GF-D8 (cell line): ENCODE results near the gene ZBTB25.
"Not testable (repeated sequence)": the region's sequence is repeated elsewhere in the genome, so short reads cannot be mapped to it uniquely, and the experiment has no call there.

ENCODE experiments used
- DNase-seq: peaks from one replicate; lab custom pipeline; 2025; lab: John Stamatoyannopoulos, UW

The ZBTB25 gene

GRCh38 chr14:64503434-64504309, at the start of gene ZBTB25:
ZBTB25 (minus strand) TSS chr14:64503838; CDS start chr14:64490533, 13,305 bp downstream.
- DNase-seq, result peak; percentile 33

GRCh38 chr14:64550621-64551333, 47.1 kb upstream of the ZBTB25 start:
- no peak for DNase-seq

DNA sequence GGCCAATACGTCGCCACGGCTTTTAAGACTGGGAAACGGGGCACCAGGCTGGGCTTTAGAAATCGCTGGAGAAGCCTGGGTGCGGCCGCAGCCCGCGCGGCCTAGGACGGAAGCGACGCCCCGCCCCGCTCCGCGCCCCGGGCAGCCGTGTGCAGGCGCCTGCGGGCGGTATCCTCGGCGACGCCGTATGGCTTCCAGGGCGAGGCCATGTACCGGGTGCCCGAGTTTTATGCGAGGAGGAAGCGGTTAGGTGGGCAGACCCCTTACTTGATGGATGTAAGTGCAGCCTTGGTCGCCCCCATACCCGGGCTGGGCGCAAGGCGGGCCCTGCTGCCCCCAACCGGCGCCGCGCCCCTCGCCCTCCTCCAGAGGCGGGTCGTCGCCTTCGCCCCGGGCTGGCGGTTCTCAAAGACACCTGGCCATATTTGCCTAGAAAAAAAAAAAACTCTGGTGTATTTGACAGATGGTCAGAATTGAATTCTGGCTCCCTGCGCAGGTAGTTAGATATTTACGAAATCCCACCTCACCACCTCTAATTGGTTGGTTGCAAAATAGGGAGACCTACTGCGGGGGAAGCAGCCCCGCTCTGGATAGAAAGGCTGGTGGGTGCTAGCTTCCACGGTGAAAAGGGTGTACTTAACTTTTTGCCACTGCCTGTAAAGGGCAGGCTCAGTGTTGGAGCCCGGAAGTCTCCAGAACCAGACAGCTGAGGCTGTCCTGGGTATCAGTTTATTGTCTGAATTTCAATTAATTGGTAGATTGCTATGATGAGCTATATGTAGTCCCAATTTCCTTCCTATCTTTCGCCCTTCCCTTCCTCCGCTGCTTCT, 46.4 kb upstream of the ZBTB25 start, which contains the start of gene PPP1R36:
Gene PPP1R36, plus strand, starts transcription at position 171 of the 830 bp plus-strand sequence. Its CDS starts 37 bp downstream, at position 208.
- no peak for DNase-seq

DNA sequence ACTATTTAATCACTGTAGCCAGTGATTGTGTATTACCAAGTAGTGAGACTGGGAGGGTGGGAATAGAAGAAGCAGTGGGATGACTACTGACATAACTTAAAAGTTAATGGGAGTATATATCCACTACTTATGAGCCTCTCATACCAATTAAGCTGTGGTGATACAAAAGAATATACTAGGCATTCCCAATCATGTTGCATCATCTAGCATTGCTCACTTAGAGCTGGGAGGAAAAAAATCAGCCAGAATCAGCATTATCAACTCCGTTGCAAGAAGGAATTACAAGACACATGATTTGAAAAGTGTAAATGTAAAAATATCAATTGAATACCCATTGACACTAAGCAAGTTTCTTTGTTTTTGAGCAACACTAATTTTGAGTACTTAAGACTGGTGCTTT, 45.4 kb upstream of the ZBTB25 start:
- no peak for DNase-seq

GRCh38 chr14:64544607-64545312, 41.1 kb upstream of the ZBTB25 start:
- no peak for DNase-seq

DNA sequence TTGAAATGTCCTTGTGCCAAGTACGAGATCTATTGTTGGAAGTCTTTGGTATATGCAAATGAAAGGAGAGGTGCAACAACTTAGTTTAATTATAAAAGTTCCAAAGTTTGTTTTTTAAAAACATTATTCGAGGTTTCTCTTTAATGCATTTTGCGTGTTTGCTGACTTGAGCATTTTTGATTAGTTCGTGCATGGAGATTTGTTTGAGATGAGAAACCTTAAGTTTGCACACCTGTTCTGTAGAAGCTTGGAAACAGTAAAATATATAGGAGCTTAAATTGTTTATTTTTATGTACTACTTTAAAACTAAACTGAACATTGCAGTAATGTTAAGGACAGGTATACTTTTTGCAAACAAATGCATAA, 39.2 kb upstream of the ZBTB25 start:
- no peak for DNase-seq

DNA sequence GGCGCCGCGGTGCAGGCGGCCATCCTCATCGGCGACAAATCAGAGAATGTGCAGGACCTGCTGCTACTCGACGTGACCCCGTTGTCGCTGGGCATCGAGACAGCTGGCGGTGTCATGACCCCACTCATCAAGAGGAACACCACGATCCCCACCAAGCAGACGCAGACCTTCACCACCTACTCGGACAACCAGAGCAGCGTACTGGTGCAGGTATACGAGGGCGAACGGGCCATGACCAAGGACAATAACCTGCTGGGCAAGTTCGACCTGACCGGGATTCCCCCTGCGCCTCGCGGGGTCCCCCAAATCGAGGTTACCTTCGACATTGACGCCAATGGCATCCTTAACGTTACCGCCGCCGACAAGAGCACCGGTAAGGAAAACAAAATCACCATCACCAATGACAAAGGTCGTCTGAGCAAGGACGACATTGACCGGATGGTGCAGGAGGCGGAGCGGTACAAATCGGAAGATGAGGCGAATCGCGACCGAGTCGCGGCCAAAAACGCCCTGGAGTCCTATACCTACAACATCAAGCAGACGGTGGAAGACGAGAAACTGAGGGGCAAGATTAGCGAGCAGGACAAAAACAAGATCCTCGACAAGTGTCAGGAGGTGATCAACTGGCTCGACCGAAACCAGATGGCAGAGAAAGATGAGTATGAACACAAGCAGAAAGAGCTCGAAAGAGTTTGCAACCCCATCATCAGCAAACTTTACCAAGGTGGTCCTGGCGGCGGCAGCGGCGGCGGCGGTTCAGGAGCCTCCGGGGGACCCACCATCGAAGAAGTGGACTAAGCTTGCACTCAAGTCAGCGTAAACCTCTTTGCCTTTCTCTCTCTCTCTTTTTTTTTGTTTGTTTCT, 38.6 kb upstream of the ZBTB25 start:
- DNase-seq, result no peak

DNA sequence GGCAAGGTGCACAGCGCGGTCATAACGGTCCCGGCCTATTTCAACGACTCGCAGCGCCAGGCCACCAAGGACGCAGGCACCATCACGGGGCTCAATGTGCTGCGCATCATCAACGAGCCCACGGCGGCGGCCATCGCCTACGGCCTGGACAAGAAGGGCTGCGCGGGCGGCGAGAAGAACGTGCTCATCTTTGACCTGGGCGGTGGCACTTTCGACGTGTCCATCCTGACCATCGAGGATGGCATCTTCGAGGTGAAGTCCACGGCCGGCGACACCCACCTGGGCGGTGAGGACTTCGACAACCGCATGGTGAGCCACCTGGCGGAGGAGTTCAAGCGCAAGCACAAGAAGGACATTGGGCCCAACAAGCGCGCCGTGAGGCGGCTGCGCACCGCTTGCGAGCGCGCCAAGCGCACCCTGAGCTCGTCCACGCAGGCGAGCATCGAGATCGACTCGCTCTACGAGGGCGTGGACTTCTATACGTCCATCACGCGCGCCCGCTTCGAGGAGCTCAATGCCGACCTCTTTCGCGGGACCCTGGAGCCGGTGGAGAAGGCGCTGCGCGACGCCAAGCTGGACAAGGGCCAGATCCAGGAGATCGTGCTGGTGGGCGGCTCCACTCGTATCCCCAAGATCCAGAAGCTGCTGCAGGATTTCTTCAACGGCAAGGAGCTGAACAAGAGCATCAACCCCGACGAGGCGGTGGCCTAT, 37.8 kb upstream of the ZBTB25 start:
- no peak for DNase-seq

GRCh38 chr14:64540208-64541202, 36.9 kb upstream of the ZBTB25 start, which contains the start of gene HSPA2:
HSPA2 (plus strand) TSS chr14:64540741; CDS start chr14:64540850, 109 bp downstream.
- DNase-seq, result peak; percentile 8

DNA sequence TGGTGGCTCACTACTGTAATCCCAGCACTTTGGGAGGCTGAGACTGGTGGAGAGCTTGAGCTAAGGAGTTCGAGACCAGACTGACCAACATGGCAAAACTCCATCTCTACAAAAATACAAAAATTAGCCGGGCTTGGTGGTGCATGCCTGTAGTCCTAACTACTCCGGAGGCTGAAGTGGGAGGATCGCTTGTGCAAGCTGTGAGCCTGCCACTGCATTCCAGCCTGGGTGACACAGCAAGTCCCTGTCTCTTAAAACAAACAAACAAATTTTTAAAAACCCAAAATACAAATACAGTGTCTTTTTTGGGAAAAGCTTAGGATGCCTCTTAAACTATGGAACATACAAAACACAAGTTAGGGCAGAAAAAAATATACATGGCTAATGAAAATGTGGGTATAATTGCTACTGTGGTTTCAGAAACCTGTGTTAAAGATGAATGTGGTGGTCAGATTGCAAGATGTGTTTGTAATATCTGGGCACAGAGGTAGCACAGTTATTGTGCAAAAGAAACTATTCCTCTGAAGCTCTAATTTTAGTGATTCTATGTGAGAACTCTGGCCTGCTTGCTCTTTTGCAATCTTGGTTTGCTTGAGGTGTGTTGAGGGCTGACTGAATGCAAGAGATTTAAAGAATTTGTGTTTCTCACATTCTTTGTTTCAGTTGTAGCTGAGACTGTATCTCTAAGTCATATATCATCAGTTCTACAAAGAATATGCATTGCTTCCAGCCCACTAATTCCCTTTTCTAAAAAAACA, 33.0 kb upstream of the ZBTB25 start:
- no peak for DNase-seq

- DNase-seq, result no peak
Observed at GRCh38 chr14:64531567-64531966, 27.9 kb upstream of the ZBTB25 start.

- DNase-seq, result no peak
Observed at GRCh38 chr14:64525354-64525753, 21.7 kb upstream of the ZBTB25 start.

- DNase-seq, result no peak
Observed at GRCh38 chr14:64522591-64523355, 19.1 kb upstream of the ZBTB25 start.

GRCh38 chr14:64520699-64521098, 17.1 kb upstream of the ZBTB25 start:
- DNase-seq, result no peak

DNA sequence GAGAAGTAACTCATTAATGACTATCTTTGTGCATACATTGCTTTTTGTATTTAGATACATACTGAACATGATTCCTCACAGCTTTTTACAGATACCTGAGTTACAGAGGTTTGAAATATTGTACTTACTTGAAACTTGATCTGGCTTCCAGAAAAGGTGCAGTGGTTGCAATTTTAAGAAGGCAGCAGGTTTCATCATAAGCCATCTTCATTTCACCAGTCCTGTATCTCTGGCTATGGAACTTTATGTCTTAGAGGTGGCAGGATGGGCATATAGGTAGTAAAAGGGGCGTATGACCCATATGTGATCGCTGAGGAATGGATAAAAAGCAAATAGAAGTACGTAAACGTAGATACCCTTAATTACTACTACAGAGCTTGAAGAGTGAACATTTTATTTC, 14.6 kb upstream of the ZBTB25 start:
- no peak for DNase-seq

DNA sequence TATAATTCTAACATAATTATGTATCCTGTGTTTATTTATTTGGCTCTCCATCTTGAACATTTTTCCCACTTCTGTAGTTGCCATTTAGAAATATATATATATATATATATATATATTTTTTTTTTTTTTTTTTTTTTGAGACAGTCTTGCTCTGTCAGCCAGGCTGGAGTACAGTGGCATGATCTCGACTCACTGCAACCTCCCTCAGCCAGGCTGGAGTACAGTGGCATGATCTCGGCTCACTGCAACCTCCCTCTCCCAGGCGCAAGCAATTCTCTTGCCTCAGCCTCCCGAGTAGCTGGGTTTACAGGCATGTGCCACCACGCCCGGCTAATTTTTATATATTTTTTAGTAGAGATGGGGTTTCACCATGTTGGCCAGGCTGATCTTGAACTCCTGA, 14.0 kb upstream of the ZBTB25 start:
- DNase-seq, result not testable (repeated sequence)

- no peak for DNase-seq
Observed at GRCh38 chr14:64516969-64517368, 13.3 kb upstream of the ZBTB25 start.
